Islet precursor cell (in vitro differentiated cells): ENCODE results near the gene RFNG.

Experiments
- DNase-seq: peaks from one replicate; pipeline ENCODE4 v3.0.0-alpha.2; 2018

Gene RFNG

GRCh38 chr17:82056729-82057621 is 5.4 kb upstream of the RFNG start:
- no peak for DNase-seq

GRCh38 chr17:82055965-82056728 is 4.5 kb upstream of the RFNG start:
- DNase-seq: no peak

DNA sequence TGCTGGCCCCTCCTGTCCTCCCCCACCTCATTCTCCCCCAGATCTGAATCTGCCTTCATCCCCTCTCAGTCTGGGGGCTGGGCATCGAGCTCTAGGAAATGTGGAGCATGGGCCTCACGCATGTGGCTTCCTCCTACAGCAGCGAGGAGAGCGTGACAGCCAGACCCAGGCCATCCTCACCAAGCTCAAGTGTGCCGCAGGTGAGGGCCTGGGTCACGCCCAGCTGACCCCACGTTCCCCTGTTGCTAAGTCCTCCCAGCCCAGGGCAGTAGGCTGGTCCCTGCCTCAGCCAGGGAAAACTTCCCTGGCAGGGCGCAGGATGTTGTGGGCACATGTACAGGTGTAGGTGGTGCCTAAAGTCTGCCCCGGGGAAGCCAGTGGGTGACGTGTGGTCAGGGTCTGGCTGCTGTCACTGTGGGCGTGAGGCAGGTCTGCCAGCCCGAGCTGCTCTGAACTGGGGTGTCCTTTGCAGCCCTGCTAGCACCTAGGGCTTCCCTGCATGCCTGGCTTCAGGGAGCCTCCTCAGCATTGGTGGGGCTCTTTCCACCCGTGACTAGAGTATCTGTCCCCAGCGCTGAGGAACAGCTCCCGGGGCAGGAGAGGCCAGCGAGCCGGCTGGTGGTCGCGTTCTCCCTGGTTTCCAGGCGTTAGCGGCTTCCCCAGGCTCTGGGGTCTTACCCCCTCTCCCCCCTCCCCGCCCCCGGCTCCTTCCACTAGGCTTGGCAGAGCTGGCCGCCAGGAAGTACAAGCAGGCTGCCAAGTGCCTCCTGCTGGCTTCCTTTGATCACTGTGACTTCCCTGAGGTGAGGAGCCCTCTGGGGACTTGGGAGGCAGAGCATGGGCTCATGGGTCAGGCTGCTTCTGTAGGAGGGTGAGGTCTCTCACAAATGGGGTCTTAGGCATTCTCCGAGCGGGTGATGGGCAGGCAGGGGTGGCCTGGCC is 3.7 kb upstream of the RFNG start:
- no peak for DNase-seq

DNA sequence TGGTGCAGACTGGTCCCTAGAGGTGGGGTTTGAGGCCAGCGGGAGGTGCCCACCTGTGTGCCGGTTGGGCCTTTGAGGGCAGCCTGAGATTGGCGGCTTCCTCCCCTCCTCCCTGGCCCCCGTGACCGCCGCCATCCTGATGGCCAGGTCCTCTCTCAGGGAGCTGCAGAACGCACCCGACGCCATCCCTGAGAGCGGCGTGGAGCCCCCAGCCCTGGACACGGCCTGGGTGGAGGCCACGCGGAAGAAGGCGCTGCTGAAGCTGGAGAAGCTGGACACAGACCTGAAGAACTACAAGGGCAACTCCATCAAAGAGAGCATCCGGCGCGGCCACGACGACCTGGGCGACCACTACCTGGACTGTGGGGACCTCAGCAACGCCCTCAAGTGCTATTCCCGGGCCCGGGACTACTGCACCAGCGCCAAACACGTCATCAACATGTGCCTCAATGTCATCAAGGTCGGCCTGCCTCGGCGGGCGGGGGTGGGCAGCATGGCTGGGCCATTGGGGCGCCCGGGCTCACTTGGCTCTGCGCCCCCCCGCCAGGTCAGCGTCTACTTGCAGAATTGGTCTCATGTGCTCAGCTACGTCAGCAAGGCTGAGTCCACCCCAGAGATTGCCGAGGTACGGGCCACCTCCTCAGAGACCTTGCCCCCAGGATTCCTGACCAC is 2.9 kb upstream of the RFNG start:
- DNase-seq: no peak

- DNase-seq: no peak
Observed at GRCh38 chr17:82053556-82054263, 2.1 kb upstream of the RFNG start.

- DNase-seq: no peak
Observed at GRCh38 chr17:82053130-82053529, 1.5 kb upstream of the RFNG start.

DNA sequence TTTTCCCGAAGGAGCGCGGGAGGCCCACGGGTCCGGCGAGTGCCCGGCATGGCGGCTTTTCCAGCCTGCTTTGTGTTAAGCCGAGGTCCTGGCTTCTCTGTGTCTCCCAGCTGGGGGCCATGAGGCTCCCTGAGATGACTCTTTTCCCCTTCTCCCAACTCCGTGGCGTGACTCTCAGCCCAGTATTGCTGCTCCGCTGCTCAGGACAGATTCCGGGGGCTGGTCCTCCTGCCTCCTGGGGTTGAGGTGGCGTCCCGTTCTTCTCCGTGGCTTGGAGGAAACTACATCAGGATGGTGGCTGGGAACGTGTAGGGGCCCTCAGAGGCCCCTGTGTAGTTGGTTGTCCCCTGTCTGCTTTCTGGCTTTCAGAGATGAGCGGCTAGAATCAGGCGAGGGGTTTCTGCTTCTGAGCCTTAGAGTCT is 1.0 kb upstream of the RFNG start:
- no peak for DNase-seq

- DNase-seq: no peak
Observed at GRCh38 chr17:82050761-82051641, 610 bp downstream of the RFNG start.

GRCh38 chr17:82050152-82050760 is 1.4 kb downstream of the RFNG start:
- DNase-seq: no peak

- no peak for DNase-seq
Observed at GRCh38 chr17:82049521-82049971, 2.1 kb downstream of the RFNG start.

DNA sequence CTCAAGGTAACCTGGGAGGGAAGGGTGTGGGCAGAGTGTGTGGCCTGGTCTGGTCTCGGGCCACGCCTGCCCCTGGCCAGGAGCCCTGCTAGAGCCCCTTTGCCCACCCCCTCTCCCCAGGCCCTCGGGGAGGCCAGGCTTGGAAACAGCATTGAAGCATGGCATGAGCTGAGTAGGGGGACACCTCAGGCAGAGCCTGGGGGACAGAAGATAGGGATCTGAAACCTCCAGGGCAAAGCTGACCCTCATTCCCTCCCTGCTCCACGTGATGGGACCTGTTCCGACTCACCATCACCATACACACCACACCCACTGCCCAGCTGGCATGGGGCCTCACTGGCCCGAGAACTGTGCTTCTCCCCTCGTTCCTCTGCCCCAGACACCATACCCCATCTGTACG is 2.5 kb downstream of the RFNG start:
- no peak for DNase-seq

- no peak for DNase-seq
Observed at GRCh38 chr17:82048571-82048971, 3.0 kb downstream of the RFNG start.

GRCh38 chr17:82047914-82048570 is 3.6 kb downstream of the RFNG start:
- no peak for DNase-seq

DNA sequence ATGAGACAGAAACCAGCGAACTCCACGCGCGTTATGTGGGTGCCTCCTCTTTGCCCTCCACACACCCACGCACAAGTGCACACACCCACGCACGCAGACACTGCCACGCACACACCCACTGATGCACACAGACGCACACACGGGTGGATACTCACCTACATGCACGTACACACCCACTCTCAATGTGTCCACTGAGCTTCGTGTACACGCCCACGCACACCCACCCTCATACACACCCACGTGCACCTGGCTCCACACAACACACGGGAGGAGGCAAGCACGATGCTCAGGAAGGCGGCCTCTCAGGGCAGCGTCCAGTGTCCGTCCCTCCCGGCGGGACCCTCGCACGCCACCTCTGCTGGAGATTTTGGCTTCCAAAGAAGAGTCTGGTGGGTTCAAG is 4.2 kb downstream of the RFNG start:
- DNase-seq: no peak

- DNase-seq: no peak
Observed at GRCh38 chr17:82046903-82047302, 4.7 kb downstream of the RFNG start.

DNA sequence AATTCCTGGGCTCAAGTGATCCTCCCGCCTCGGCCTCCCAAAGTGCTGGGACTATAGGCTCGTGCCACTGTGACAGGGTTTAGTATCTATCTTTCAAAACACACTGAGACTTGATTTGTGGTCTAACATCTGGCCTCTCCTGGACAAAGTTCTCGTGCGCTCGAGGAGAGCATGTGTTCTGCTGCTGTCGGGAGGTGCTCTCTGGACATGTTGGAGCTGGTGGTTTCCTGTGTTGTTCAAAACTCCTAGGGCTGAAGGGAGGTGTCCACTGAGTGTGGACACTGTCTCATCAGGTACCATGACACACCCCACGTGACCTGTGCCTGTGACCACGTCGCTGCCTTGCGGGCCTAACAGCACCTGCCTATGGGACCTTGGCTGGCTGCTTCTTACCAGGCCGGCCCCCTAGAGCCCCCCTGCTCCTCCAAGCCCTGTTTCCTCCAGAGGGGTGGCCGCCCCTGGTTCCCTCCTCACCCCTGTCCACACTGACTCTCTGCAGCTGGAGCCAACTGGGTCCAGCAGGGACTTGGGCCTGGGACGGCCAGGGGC is 5.6 kb downstream of the RFNG start:
- no peak for DNase-seq

DNA sequence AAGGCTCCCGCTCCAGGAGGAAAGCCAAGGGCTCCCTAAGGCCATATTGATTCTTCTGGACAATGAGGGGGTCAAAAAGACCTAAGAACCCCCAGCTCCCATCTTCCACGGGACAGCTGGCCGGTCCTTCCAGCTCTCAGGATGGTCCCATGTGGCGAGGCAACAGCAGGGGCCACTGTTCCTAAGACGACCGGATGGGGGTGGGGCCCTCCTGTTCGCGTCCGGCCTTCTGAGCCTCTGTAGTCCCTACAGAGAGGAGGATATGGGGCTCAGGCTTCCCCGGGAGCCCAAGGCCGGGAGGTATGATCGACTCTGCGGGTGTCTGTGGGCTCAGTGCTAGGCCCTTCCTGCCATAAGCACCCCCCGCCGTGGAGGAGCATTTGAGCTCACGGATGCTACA is 8.1 kb downstream of the RFNG start:
- no peak for DNase-seq

GRCh38 chr17:82042649-82043048 is 9.0 kb downstream of the RFNG start:
- DNase-seq: no peak

DNA sequence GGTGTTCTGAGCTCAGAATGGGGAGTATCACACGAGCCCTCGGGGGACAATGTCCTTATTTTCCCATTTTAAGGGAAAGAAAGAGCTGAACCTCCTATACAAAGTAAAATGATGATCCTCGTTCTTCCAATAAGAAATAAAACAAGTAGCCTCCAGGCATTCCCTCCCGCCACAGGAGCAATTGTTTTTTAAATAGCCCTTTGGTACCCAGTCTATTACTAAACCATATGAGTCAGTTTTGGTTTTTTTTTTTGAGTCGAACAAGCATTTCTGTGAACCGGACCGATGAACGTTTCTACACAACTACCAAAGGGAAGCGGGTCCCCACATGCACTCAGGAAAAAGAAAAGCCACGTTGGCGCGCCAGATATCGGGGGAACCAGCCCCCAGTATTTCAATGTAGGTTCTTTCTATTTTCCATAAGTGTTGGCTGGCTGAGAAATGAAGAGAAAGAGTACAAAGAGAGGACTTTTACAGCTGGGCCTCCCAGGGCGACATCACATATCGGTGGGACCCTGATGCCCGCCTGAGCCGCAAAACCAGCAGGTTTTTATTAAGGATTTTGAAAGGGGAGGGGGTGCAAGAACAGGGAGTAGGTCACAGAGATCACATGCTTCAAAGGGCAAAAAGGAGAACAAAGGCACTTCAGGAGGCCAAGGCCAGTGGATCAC is 10.3 kb downstream of the RFNG start:
- DNase-seq: no peak
